ENCODE data around the gene ZBED2. TPM values are rescaled to one million over a fixed set of nuclear protein-coding genes. Genes with fewer than 3 reads are reported as not detected.

ZBED2 gene
- total RNA-seq, 1 donor from 2014 or later: 5.3 TPM

GRCh38 chr3:111581403-111582119, 13.6 kb downstream of the ZBED2 start:
- ATAC-seq (ENCODE audit: low read depth) (no peak), DNase-seq (no peak)
- no peak overlapping the region for H3K4me3 Mint-ChIP-seq
- POLR2A ChIA-PET: no interaction called here
- H3K36me3 Mint-ChIP-seq (ENCODE audit: low read depth): peaks cover 36% of the 10 kb centered on the region
- peaks cover 40% of the 10 kb centered on the region for H3K4me1 Mint-ChIP-seq
- H3K27ac Mint-ChIP-seq: no peak overlapping the region
- CTCF ChIA-PET: no interaction called here
- no peaks in the 10 kb centered on the region for H3K9me3 Mint-ChIP-seq
- intact Hi-C loops (cut with micrococcal nuclease): no loop called here
- H3K27me3 Mint-ChIP-seq: no peaks in the 10 kb centered on the region
- no peak for TF ChIP-seq CTCF (IDR thresholded peaks at IDR 0.05)

- DNase-seq (no peak), ATAC-seq (ENCODE audit: low read depth) (no peak)
- no peak for TF ChIP-seq CTCF (IDR thresholded peaks at IDR 0.05)
- H3K4me1 Mint-ChIP-seq: peaks cover 36% of the 10 kb centered on the region
- no peaks in the 10 kb centered on the region for H3K27me3 Mint-ChIP-seq
- CTCF ChIA-PET: interaction anchor here (1.7 to 4.1 kb wide), 6 partner anchors 15 to 434 kb away, joined by 8 to 72 read pairs (median 24); partner anchors contain the start of gene ZBED2
- H3K27ac Mint-ChIP-seq: peak overlapping the region; percentile 57
- no peaks in the 10 kb centered on the region for H3K9me3 Mint-ChIP-seq
- POLR2A ChIA-PET: interaction anchor here (1.6 kb wide), 3 partner anchors 11 to 37 kb away, joined by 3 to 4 read pairs (median 4); no protein-coding TSS in a partner anchor
- H3K4me3 Mint-ChIP-seq: no peak overlapping the region
- intact Hi-C loops (cut with micrococcal nuclease): loop anchor here (10.0 kb wide), 1 partner anchor 285 kb away; no protein-coding TSS in a partner anchor
- H3K36me3 Mint-ChIP-seq (ENCODE audit: low read depth): peaks cover 25% of the 10 kb centered on the region
Measured at GRCh38 chr3:111579495-111579894, 15.7 kb downstream of the ZBED2 start.

- H3K27ac Mint-ChIP-seq: no peak overlapping the region
- H3K9me3 Mint-ChIP-seq: no peaks in the 10 kb centered on the region
- no peak for TF ChIP-seq CTCF (IDR thresholded peaks at IDR 0.05)
- intact Hi-C loops (cut with micrococcal nuclease): loop anchor here (1.0 to 10.0 kb wide), 6 partner anchors 15 to 434 kb away; no protein-coding TSS in a partner anchor
- ChIA-PET POLR2A (interaction anchor here (1.2 to 1.7 kb wide), 4 partner anchors 11 to 37 kb away, joined by 3 to 19 read pairs (median 4); no protein-coding TSS in a partner anchor), CTCF (interaction anchor here (1.1 to 4.1 kb wide), 15 partner anchors 12 to 435 kb away, joined by 3 to 72 read pairs (median 8); partner anchors contain the start of gene ZBED2)
- H3K4me1 Mint-ChIP-seq: peaks cover 36% of the 10 kb centered on the region
- no peak overlapping the region for H3K4me3 Mint-ChIP-seq
- no peaks in the 10 kb centered on the region for H3K27me3 Mint-ChIP-seq
- DNase-seq: no peak
- no peak for ATAC-seq (ENCODE audit: low read depth)
- peaks cover 19% of the 10 kb centered on the region for H3K36me3 Mint-ChIP-seq (ENCODE audit: low read depth)
Measured at GRCh38 chr3:111578867-111579266, 16.3 kb downstream of the ZBED2 start.

GRCh38 chr3:111577798-111578685, 17.1 kb downstream of the ZBED2 start:
- Mint-ChIP-seq H3K36me3 (ENCODE audit: low read depth) (peaks cover 17% of the 10 kb centered on the region), H3K9me3 (no peaks in the 10 kb centered on the region), H3K4me3 (no peak overlapping the region), H3K27me3 (no peaks in the 10 kb centered on the region), H3K27ac (peak overlapping the region; percentile 64), H3K4me1 (peaks cover 33% of the 10 kb centered on the region)
- DNase-seq (no peak), ATAC-seq (ENCODE audit: low read depth) (peak; percentile 93)
- TF ChIP-seq CTCF (IDR thresholded peaks at IDR 0.05): no peak
- intact Hi-C loops (cut with micrococcal nuclease): loop anchor here (1.0 to 10.0 kb wide), 8 partner anchors 16 to 435 kb away; no protein-coding TSS in a partner anchor
- CTCF ChIA-PET: interaction anchor here (0.6 to 4.1 kb wide), 21 partner anchors 12 to 435 kb away, joined by 3 to 72 read pairs (median 6); partner anchors contain the start of genes CD96 and ZBED2
- POLR2A ChIA-PET: interaction anchor here (0.6 to 1.7 kb wide), 8 partner anchors 12 to 402 kb away, joined by 3 to 19 read pairs (median 4); no protein-coding TSS in a partner anchor

All from activated B cell treated with CpG ODN at 0.5 μM for 24 hours (primary cell).